H9 (cell line): ENCODE measurements around the gene LRRC8C. TPM values are rescaled to one million over a fixed set of nuclear protein-coding genes. Genes with fewer than 3 reads are reported as not detected.

Experiments used
- DNase-seq: peaks from one replicate; pipeline ENCODE4 v3.0.0-alpha.2; 2017
- H2AFZ ChIP-seq: one replicate; pipeline ENCODE4 v1.6.1; 2013; ENCODE audit warnings: mild to moderate bottlenecking, low read length, control low read depth, moderate library complexity
- H2AK5ac ChIP-seq: 2 replicates; pipeline ENCODE4 v1.6.1; 2013; ENCODE audit warnings: low read length, control low read depth, mixed read lengths; ENCODE audit not compliant: insufficient read length
- H2BK120ac ChIP-seq: one replicate; pipeline ENCODE4 v1.6.1; 2013; ENCODE audit warnings: low read depth, mild to moderate bottlenecking, low read length, control low read depth, inconsistent platforms; ENCODE audit not compliant: poor library complexity, severe bottlenecking
- H2BK12ac ChIP-seq: 2 replicates; pipeline ENCODE4 v1.6.1; 2013; ENCODE audit warnings: low read length, control low read depth, mixed read lengths, low read depth; ENCODE audit not compliant: insufficient read length
- H2BK15ac ChIP-seq: 2 replicates; pipeline ENCODE4 v1.6.1; 2013; ENCODE audit warnings: low read depth, low read length, control low read depth
- H2BK20ac ChIP-seq: one replicate; pipeline ENCODE4 v1.6.1; 2013; ENCODE audit warnings: low read depth, mild to moderate bottlenecking, low read length, control low read depth, inconsistent platforms; ENCODE audit not compliant: poor library complexity, severe bottlenecking
- H2BK5ac ChIP-seq: 2 replicates; pipeline ENCODE4 v1.6.1; 2013; ENCODE audit warnings: low read length, control low read depth, mixed read lengths; ENCODE audit not compliant: insufficient read length
- H3K14ac ChIP-seq: 2 replicates; pipeline ENCODE4 v1.6.1; 2013; ENCODE audit warnings: low read length, control low read depth; ENCODE audit not compliant: insufficient read depth
- H3K18ac ChIP-seq: 2 replicates; pipeline ENCODE4 v1.6.1; 2013; ENCODE audit warnings: low read depth, mild to moderate bottlenecking, mixed read lengths, low read length, control low read depth; ENCODE audit not compliant: insufficient read length
- H3K23ac ChIP-seq: 2 replicates; pipeline ENCODE4 v1.6.1; 2013; ENCODE audit warnings: low read length, control low read depth, mixed read lengths, low read depth; ENCODE audit not compliant: insufficient read length
- H3K23me2 ChIP-seq: 2 replicates; pipeline ENCODE4 v1.6.1; 2013; ENCODE audit warnings: low read depth, mild to moderate bottlenecking, mixed read lengths, low read length, control low read depth; ENCODE audit not compliant: insufficient read length, poor library complexity, severe bottlenecking
- H3K27ac ChIP-seq: 2 replicates; pipeline ENCODE4 v1.5.1; 2013; ENCODE audit warnings: low read length, control low read depth, mixed read lengths, low read depth; ENCODE audit not compliant: insufficient read length
- H3K27me3 ChIP-seq: 2 replicates; pipeline ENCODE4 v1.6.1; 2013; ENCODE audit warnings: low read length, control low read depth, inconsistent platforms; ENCODE audit not compliant: insufficient read depth
- H3K4ac ChIP-seq: 2 replicates; pipeline ENCODE4 v1.6.1; 2013; ENCODE audit warnings: low read depth, mild to moderate bottlenecking, control low read depth, inconsistent platforms, low read length, moderate library complexity
- H3K4me1 ChIP-seq: 2 replicates; pipeline ENCODE4 v1.6.1; 2013; ENCODE audit warnings: low read length, control low read depth, inconsistent platforms; ENCODE audit not compliant: insufficient read depth
- H3K4me2 ChIP-seq: 2 replicates; pipeline ENCODE4 v1.6.1; 2013; ENCODE audit warnings: low read length, control low read depth, mixed read lengths; ENCODE audit not compliant: insufficient read length, insufficient read depth
- H3K56ac ChIP-seq: 2 replicates; pipeline ENCODE4 v1.6.1; 2013; ENCODE audit warnings: low read depth, mild to moderate bottlenecking, mixed read lengths, low read length, control low read depth; ENCODE audit not compliant: insufficient read length
- H3K79me1 ChIP-seq: 2 replicates; pipeline ENCODE4 v1.6.1; 2013; ENCODE audit warnings: low read depth, mild to moderate bottlenecking, moderate library complexity, low read length, control low read depth, inconsistent platforms; ENCODE audit not compliant: insufficient read depth, poor library complexity, severe bottlenecking
- H3K79me2 ChIP-seq: 2 replicates; pipeline ENCODE4 v1.6.1; 2013; ENCODE audit warnings: low read length, control low read depth, inconsistent platforms; ENCODE audit not compliant: insufficient read depth
- H3K9ac ChIP-seq: 2 replicates; pipeline ENCODE4 v1.6.1; 2013; ENCODE audit warnings: low read length, control low read depth, mixed read lengths; ENCODE audit not compliant: insufficient read length; ENCODE audit errors: extremely low read depth
- H3K9me3 ChIP-seq: one replicate; pipeline ENCODE4 v1.6.1; 2013; ENCODE audit warnings: low read depth, low read length, inconsistent platforms; ENCODE audit not compliant: control insufficient read depth
- H3T11ph ChIP-seq: one replicate; pipeline ENCODE4 v1.6.1; 2013; ENCODE audit warnings: mild to moderate bottlenecking, low read length, control low read depth, inconsistent platforms
- H4K20me1 ChIP-seq: one replicate; pipeline ENCODE4 v1.6.1; 2013; ENCODE audit not compliant: control insufficient read depth, insufficient read length, insufficient read depth
- H4K5ac ChIP-seq: 2 replicates; pipeline ENCODE4 v1.6.1; 2013; ENCODE audit warnings: low read depth, mild to moderate bottlenecking, mixed read lengths, low read length, control low read depth; ENCODE audit not compliant: insufficient read length
- H4K8ac ChIP-seq: replicated peaks from 2 replicates; pipeline ENCODE4 v1.6.1; 2013; ENCODE audit warnings: low read length, control low read depth, mixed read lengths, low read depth; ENCODE audit not compliant: insufficient read length
- H4K91ac ChIP-seq: 2 replicates; pipeline ENCODE4 v1.6.1; 2013; ENCODE audit warnings: low read depth, mild to moderate bottlenecking, moderate library complexity, mixed read lengths, low read length, control low read depth; ENCODE audit not compliant: insufficient read length
- H3K27ac Mint-ChIP-seq, 3 experiments: 2 replicates in 2 of 3; 3 replicates in 1 of 3; pipeline ENCODE4 v1.8.0; 2020 to 2021; ENCODE audit warnings: mixed read lengths in 3 of 3, mild to moderate bottlenecking in 1 of 3, moderate library complexity in 1 of 3
- H3K27me3 Mint-ChIP-seq: 2 replicates; pipeline ENCODE4 v1.8.0; 2021; ENCODE audit warnings: low read depth, mild to moderate bottlenecking, moderate library complexity, mixed read lengths
- H3K36me3 Mint-ChIP-seq, 3 experiments: 2 replicates in 2 of 3; 3 replicates in 1 of 3; pipeline ENCODE4 v1.8.0; 2020 to 2021; ENCODE audit warnings: low read depth in 3 of 3, mixed read lengths in 3 of 3; ENCODE audit not compliant: insufficient read depth in 1 of 3
- H3K4me1 Mint-ChIP-seq, 2 experiments: 2 replicates each; pipeline ENCODE4 v1.8.0; 2020; ENCODE audit warnings: mixed read lengths in 2 of 2
- H3K4me3 Mint-ChIP-seq, 2 experiments: 2 replicates in 1 of 2; 3 replicates in 1 of 2; pipeline ENCODE4 v1.8.0; 2020 to 2021; ENCODE audit warnings: mild to moderate bottlenecking in 2 of 2, mixed read lengths in 2 of 2, moderate library complexity in 1 of 2
- H3K9me3 Mint-ChIP-seq, 2 experiments: 2 replicates in 1 of 2; 3 replicates in 1 of 2; pipeline ENCODE4 v1.8.0; 2020; ENCODE audit warnings: mild to moderate bottlenecking in 2 of 2, mixed read lengths in 2 of 2, moderate library complexity in 1 of 2
- WGBS: extraction: QIAGEN DNeasy Blood & Tissue Kit; methylation state at CpG from one replicate; pipeline ENCODE4 v1.1.7; 2013; ENCODE audit warnings: missing lambda C conversion rate, low lambda C conversion rate, mixed read lengths; ENCODE audit not compliant: insufficient read length; ENCODE audit errors: extremely low coverage; 5-methylcytosine and 5-hydroxymethylcytosine counted together
- total RNA-seq: library from RNA; stranded (reverse); gene quantifications from 2 replicates; pipeline ENCODE4 v1.2.1, GENCODE V29; 2021
- TF ChIP-seq, protein P1 (sequence below): fragments of 200-600 bp; sonication (generic); conservative IDR thresholded peaks from 3 replicates; pipeline ENCODE4 v1.8.0; 2021; ENCODE audit warnings: antibody characterized with exemption, mild to moderate bottlenecking

LRRC8C gene
- total RNA-seq, 1 experiment from 2014 or later: 1.9 TPM

DNA sequence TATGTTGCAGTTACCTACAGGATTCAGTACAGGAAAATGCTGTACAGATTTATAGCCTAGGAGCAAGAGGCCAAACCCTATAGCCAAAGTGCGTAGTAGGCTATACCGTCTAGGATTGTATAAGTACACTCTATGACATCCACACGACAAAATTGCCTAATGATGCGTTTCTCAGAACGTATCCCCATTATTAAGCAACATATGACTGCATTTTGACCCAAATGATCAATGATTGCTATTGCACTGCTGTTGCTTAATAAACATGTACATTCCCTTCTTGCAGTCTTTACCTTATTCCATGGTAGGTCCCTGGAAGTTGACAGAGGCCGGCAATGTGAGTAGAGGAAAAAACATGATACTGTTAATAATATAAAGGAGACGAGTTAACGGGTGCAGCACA lies 33.0 kb downstream of the LRRC8C start:
- no peak overlapping the region for H2BK12ac ChIP-seq
- no peak overlapping the region for H4K91ac ChIP-seq
- no peak overlapping the region for H3K4ac ChIP-seq
- Mint-ChIP-seq H3K4me3 (no peak overlapping the region), H3K4me1 (no peaks in the 10 kb centered on the region), H3K36me3 (peaks cover 0 to 5% (median 0%) of the 10 kb centered on the region in 3 experiments; a peak in 1 of 7 replicates), H3K9me3 (peaks cover 0 to 10% of the 10 kb centered on the region in 2 experiments; a peak in 3 of 5 replicates), H3K27ac (no peak overlapping the region), H3K27me3 (no peaks in the 10 kb centered on the region)
- no CpG with 5 or more reads among the region's 8 CpGs for WGBS
- H3K23ac ChIP-seq: no peak overlapping the region
- H4K8ac ChIP-seq: no peak overlapping the region
- no peak overlapping the region for H2BK20ac ChIP-seq
- H3K27ac ChIP-seq: no peak overlapping the region
- H3K4me1 ChIP-seq: no peaks in the 10 kb centered on the region
- H3K56ac ChIP-seq: no peak overlapping the region
- no peak overlapping the region for H3K14ac ChIP-seq
- no peaks in the 10 kb centered on the region for H4K20me1 ChIP-seq
- H3K18ac ChIP-seq: no peak overlapping the region
- H2BK5ac ChIP-seq: no peak overlapping the region
- no peaks in the 10 kb centered on the region for H3K23me2 ChIP-seq
- H3K9ac ChIP-seq: no peak overlapping the region
- no peak overlapping the region for H3T11ph ChIP-seq
- H2BK15ac ChIP-seq: no peak overlapping the region
- no peak overlapping the region for H3K4me2 ChIP-seq
- no peak overlapping the region for H2AFZ ChIP-seq
- no peaks in the 10 kb centered on the region for H3K79me1 ChIP-seq
- no peaks in the 10 kb centered on the region for H3K9me3 ChIP-seq
- TF ChIP-seq, protein P1, sequence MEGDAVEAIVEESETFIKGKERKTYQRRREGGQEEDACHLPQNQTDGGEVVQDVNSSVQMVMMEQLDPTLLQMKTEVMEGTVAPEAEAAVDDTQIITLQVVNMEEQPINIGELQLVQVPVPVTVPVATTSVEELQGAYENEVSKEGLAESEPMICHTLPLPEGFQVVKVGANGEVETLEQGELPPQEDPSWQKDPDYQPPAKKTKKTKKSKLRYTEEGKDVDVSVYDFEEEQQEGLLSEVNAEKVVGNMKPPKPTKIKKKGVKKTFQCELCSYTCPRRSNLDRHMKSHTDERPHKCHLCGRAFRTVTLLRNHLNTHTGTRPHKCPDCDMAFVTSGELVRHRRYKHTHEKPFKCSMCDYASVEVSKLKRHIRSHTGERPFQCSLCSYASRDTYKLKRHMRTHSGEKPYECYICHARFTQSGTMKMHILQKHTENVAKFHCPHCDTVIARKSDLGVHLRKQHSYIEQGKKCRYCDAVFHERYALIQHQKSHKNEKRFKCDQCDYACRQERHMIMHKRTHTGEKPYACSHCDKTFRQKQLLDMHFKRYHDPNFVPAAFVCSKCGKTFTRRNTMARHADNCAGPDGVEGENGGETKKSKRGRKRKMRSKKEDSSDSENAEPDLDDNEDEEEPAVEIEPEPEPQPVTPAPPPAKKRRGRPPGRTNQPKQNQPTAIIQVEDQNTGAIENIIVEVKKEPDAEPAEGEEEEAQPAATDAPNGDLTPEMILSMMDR: no peak
- no peak overlapping the region for H4K5ac ChIP-seq
- no peaks in the 10 kb centered on the region for H3K79me2 ChIP-seq
- DNase-seq: no peak
- H2BK120ac ChIP-seq: no peak overlapping the region
- H2AK5ac ChIP-seq: no peak overlapping the region
- H3K27me3 ChIP-seq: no peaks in the 10 kb centered on the region
